A549 (cell line): ENCODE measurements around the gene COPA.

ENCODE experiments used
- CHD2 ChIP-seq: fragments of 150-350 bp; IDR thresholded peaks from 2 replicates; pipeline ENCODE4 v1.6.1; 2014; ENCODE audit warnings: low read length; ENCODE audit not compliant: partially characterized antibody
- CTCF ChIP-seq: fragments of >200 bp; sonication (Bioruptor Twin); formaldehyde crosslinking; IDR thresholded peaks from 3 replicates; pipeline ENCODE4 v1.5.1; 2016
- ELK1 ChIP-seq: fragments of 150-350 bp; IDR thresholded peaks from 2 replicates; pipeline ENCODE4 v1.6.1; 2014; ENCODE audit warnings: low read depth, mild to moderate bottlenecking, low read length
- EP300 ChIP-seq, 2 experiments: fragments of >200 bp; sonication (Bioruptor Twin); formaldehyde crosslinking; IDR thresholded peaks; 2 replicates in 1 of 2; 3 replicates in 1 of 2; pipeline ENCODE4 v1.6.1; 2016 to 2017

GRCh38 chr1:160371346-160371631, 28.2 kb upstream of the COPA start:
- TF ChIP-seq CTCF (no peak), EP300 (IDR thresholded peaks at IDR 0.05) (no peak), ELK1 (no peak), CHD2 (no peak)
